ENCODE results near the gene PLEKHG7. TPM values are rescaled to one million over a fixed set of nuclear protein-coding genes. Genes with fewer than 3 reads are reported as not detected.

The PLEKHG7 gene
- total RNA-seq, 1 experiment from 2014 or later = not detected

DNA sequence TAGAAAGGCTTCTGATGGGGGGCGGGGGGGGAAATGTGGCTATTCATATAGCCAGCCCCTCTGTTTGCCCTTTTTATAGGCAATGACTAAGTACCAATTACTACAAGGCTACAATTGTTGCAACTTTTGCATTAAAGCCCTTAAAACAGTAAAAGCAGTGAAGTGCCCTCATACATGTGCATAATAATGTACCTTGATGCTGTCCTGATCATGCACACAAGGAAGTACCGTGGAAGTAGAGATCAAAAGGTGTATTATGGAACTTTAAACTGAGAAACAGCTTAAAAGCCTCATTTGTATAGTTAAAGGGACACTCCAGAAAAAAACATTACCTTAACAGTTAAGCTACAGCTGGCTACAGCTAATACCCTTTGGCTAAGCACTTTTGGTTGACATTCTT, 111.8 kb downstream of the PLEKHG7 start:
- H3K27me3 ChIP-seq (replicated peaks; ENCODE audit: insufficient read depth, low read depth, low read length, poor library complexity) = no peaks in the 10 kb centered on the region
- no TSS peak for BruUV-seq (replicated peaks)
- no peak for TF ChIP-seq EZH2 (IDR thresholded peaks at IDR 0.05; ENCODE audit: borderline replicate concordance, low read depth, low read length, poor library complexity, severe bottlenecking)
- no peak overlapping the region for H3K27ac ChIP-seq (ENCODE audit: low read depth, low read length, poor library complexity, severe bottlenecking)
- no peaks in the 10 kb centered on the region for H3K4me1 ChIP-seq (ENCODE audit: insufficient read depth, low read length, poor library complexity, severe bottlenecking)
- DNase-seq (ENCODE audit: low spot score) = no peak
- peaks cover 15% of the 10 kb centered on the region for H3K36me3 ChIP-seq (ENCODE audit: insufficient read depth, low read length, poor library complexity, severe bottlenecking)
- ChIA-PET CTCF (no interaction called here), POLR2A (ENCODE audit: low non-redundant PET) (no interaction called here)
- intact Hi-C loops (cut with micrococcal nuclease; ENCODE audit: unreplicated experiment) = no loop called here
- H3K4me3 ChIP-seq (ENCODE audit: low read depth, low read length, poor library complexity, severe bottlenecking) = no peak overlapping the region
- H3K9me3 ChIP-seq (ENCODE audit: low read depth, low read length, poor library complexity, severe bottlenecking) = no peaks in the 10 kb centered on the region

DNA sequence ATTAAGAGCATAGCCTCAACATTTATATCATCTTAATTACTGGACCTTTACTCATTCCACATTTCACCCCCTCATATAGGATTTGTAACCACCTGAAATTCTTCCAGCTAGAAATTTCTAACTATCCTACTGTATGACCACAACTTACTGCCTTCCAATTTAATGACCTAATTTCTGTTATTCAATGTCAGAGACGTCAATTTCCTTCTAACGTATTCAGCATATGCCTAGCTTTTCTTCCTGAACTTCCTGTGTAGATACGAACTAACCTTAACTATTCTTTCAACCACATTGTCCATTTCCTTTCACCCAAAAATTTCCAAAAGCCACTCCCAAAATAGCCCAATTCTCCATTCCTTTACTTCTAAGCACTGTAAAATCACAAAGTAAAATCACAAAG, 118.4 kb downstream of the PLEKHG7 start:
- Histone ChIP-seq H3K4me1 (ENCODE audit: insufficient read depth, low read length, poor library complexity, severe bottlenecking) (no peaks in the 10 kb centered on the region), H3K27ac (ENCODE audit: low read depth, low read length, poor library complexity, severe bottlenecking) (no peak overlapping the region), H3K9me3 (ENCODE audit: low read depth, low read length, poor library complexity, severe bottlenecking) (no peaks in the 10 kb centered on the region), H3K36me3 (ENCODE audit: insufficient read depth, low read length, poor library complexity, severe bottlenecking) (peaks cover 4% of the 10 kb centered on the region), H3K4me3 (ENCODE audit: low read depth, low read length, poor library complexity, severe bottlenecking) (no peak overlapping the region), H3K27me3 (replicated peaks; ENCODE audit: insufficient read depth, low read depth, low read length, poor library complexity) (no peaks in the 10 kb centered on the region)
- intact Hi-C loops (cut with micrococcal nuclease; ENCODE audit: unreplicated experiment) = no loop called here
- BruUV-seq (replicated peaks) = no TSS peak
- TF ChIP-seq, protein P1, sequence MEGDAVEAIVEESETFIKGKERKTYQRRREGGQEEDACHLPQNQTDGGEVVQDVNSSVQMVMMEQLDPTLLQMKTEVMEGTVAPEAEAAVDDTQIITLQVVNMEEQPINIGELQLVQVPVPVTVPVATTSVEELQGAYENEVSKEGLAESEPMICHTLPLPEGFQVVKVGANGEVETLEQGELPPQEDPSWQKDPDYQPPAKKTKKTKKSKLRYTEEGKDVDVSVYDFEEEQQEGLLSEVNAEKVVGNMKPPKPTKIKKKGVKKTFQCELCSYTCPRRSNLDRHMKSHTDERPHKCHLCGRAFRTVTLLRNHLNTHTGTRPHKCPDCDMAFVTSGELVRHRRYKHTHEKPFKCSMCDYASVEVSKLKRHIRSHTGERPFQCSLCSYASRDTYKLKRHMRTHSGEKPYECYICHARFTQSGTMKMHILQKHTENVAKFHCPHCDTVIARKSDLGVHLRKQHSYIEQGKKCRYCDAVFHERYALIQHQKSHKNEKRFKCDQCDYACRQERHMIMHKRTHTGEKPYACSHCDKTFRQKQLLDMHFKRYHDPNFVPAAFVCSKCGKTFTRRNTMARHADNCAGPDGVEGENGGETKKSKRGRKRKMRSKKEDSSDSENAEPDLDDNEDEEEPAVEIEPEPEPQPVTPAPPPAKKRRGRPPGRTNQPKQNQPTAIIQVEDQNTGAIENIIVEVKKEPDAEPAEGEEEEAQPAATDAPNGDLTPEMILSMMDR (conservative IDR thresholded peaks at IDR 0.05; ENCODE audit: low read depth, low read length) = no peak
- TF ChIP-seq EZH2 (IDR thresholded peaks at IDR 0.05; ENCODE audit: borderline replicate concordance, low read depth, low read length, poor library complexity, severe bottlenecking) = no peak
- ChIA-PET POLR2A (ENCODE audit: low non-redundant PET) (no interaction called here), CTCF (interaction anchor here (0.6 kb wide), 1 partner anchor 10 kb away, joined by 3 read pairs; no protein-coding TSS in a partner anchor)
- no peak for DNase-seq (ENCODE audit: low spot score)

Other genes starting within 250 kb of the PLEKHG7 start
- 33.2 and 35.7 TPM in 2 replicates for gene EEA1, start 226.3 kb downstream of the PLEKHG7 start, total RNA-seq (2021)

Data from A673 (cell line).